K562 treated with DMSO at 1 percent for 24 hours (cell line): Measurements from ENCODE around the gene GRB14. TPM values are rescaled to one million over a fixed set of nuclear protein-coding genes. Genes with fewer than 3 reads are reported as not detected.

ENCODE experiments used
- total RNA-seq: library from RNA; unstranded; fragments of 300-600 nt; gene quantifications from 2 replicates; pipeline ENCODE4 v1.2.3, GENCODE V29; 2022; ENCODE audit warnings: low read depth; ENCODE audit not compliant: insufficient read depth

The GRB14 gene
- not detected in 2 replicates for total RNA-seq

DNA sequence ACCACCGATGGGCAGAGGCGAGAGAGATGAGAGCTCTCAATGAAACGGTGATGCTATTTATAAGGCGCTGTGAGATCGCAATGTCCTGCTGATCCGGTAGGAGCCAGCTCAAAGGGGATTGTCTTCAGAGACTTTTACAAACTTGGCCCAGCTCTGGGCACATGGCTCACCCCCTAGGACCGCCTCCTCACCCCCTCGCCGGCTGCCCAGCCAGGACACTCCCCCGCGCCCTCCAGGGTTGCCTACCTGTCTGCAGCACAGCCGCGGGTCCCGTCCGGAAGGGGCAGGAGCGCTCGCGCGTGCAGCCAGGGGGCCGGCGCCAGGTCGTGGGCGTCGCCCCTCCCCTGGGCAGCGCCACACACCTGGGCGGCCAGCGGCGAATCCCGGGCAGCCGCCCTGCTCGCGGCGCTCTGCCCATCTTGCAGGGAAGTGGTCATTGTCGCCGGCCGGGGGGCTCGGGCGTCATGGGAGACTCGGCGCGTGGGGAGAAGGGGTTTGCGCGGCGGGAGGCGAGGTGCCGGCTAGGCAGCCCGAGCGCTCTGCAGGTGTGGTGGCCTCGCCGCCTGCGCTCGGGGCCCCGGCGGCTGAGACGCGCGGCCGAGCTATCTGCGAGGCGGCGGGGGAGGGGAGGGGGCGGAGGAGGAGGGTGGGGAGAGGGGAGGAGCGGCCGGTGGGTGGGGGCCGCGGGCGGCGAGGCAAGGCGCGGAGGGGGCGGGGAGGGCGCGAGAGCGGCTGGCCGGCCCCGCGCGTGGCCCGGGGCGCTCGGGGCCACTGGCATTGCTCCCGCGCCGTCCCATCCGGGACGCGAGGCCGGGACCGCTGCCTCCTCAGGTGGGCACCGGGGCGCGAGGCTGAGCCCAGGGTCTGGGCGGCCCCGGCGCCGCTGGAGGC lies at the start of gene GRB14:
GRB14 (minus strand) TSS at position 610 of the 891 bp plus-strand sequence; CDS start at position 437, 173 bp downstream.

Other genes starting within 250 kb of the GRB14 start
- 0.96 and 1.9 TPM in 2 replicates for gene COBLL1, start 220.3 kb upstream of the GRB14 start, total RNA-seq